Measurements from ENCODE around the gene GRPEL1. TPM values are rescaled to one million over a fixed set of nuclear protein-coding genes. Genes with fewer than 3 reads are reported as not detected.

Gene GRPEL1
- total RNA-seq, 4 donors from 2014 or later = 25.4 to 62.1 (median 33.8) TPM

GRCh38 chr4:7018281-7018680 is 49.6 kb downstream of the GRPEL1 start:
- ATAC-seq (ENCODE audit: low FRiP score) (no peak), DNase-seq (ENCODE audit: low spot score) (no peak)
- TF ChIP-seq CTCF (IDR thresholded peaks at IDR 0.05) = no peak

GRCh38 chr4:7017446-7018048 is 50.3 kb downstream of the GRPEL1 start:
- DNase-seq (ENCODE audit: low spot score) = no peak
- no peak for TF ChIP-seq CTCF (IDR thresholded peaks at IDR 0.05)
- ATAC-seq (ENCODE audit: low FRiP score) = no peak

- DNase-seq (ENCODE audit: low spot score) (no peak), ATAC-seq (ENCODE audit: low FRiP score) (no peak)
- TF ChIP-seq CTCF (IDR thresholded peaks at IDR 0.05) = no peak
Observed at GRCh38 chr4:7016512-7016911, 51.4 kb downstream of the GRPEL1 start.

- no peak for DNase-seq (ENCODE audit: low spot score)
- no peak for ATAC-seq (ENCODE audit: low FRiP score)
- TF ChIP-seq CTCF (IDR thresholded peaks at IDR 0.05) = no peak
Observed at GRCh38 chr4:7016086-7016485, 51.8 kb downstream of the GRPEL1 start.

- no peak for ATAC-seq (ENCODE audit: low FRiP score)
- DNase-seq (ENCODE audit: low spot score) = no peak
- no peak for TF ChIP-seq CTCF (IDR thresholded peaks at IDR 0.05)
Observed at GRCh38 chr4:7015383-7016035, 52.4 kb downstream of the GRPEL1 start.

- DNase-seq (ENCODE audit: low spot score) (no peak), ATAC-seq (ENCODE audit: low FRiP score) (no peak)
- TF ChIP-seq CTCF (IDR thresholded peaks at IDR 0.05) = no peak
Observed at GRCh38 chr4:7014815-7015214, 53.0 kb downstream of the GRPEL1 start.

- DNase-seq (ENCODE audit: low spot score) (no peak), ATAC-seq (ENCODE audit: low FRiP score) (no peak)
- no peak for TF ChIP-seq CTCF (IDR thresholded peaks at IDR 0.05)
Observed at GRCh38 chr4:7013175-7013574, 54.7 kb downstream of the GRPEL1 start.
